ENCODE data around the gene PDE1A. TPM values are rescaled to one million over a fixed set of nuclear protein-coding genes. Genes with fewer than 3 reads are reported as not detected.

The PDE1A gene
- total RNA-seq, 1 experiment from 2014 or later, result 0.11 TPM

- Histone ChIP-seq H3K27me3 (ENCODE audit: insufficient read depth, low read depth) (no peaks in the 10 kb centered on the region), H3K4me3 (no peak overlapping the region), H3K79me2 (ENCODE audit: low read depth) (no peaks in the 10 kb centered on the region), H3K9me2 (ENCODE audit: insufficient read depth) (no peaks in the 10 kb centered on the region), H3K4me1 (replicated peaks; ENCODE audit: insufficient read depth) (no peaks in the 10 kb centered on the region), H3K9me3 (ENCODE audit: insufficient read depth, low read depth) (no peaks in the 10 kb centered on the region), H3F3A (ENCODE audit: insufficient read depth, low read depth) (no peaks in the 10 kb centered on the region), H2AFZ (no peak overlapping the region), H4K20me1 (ENCODE audit: insufficient read depth) (no peaks in the 10 kb centered on the region), H3K36me3 (ENCODE audit: low read depth) (no peaks in the 10 kb centered on the region), H3K27ac (no peak overlapping the region), H3K4me2 (no peak overlapping the region)
- POLR2A ChIA-PET (ENCODE audit: unreplicated experiment), result no interaction called here
- TF ChIP-seq, protein P1, sequence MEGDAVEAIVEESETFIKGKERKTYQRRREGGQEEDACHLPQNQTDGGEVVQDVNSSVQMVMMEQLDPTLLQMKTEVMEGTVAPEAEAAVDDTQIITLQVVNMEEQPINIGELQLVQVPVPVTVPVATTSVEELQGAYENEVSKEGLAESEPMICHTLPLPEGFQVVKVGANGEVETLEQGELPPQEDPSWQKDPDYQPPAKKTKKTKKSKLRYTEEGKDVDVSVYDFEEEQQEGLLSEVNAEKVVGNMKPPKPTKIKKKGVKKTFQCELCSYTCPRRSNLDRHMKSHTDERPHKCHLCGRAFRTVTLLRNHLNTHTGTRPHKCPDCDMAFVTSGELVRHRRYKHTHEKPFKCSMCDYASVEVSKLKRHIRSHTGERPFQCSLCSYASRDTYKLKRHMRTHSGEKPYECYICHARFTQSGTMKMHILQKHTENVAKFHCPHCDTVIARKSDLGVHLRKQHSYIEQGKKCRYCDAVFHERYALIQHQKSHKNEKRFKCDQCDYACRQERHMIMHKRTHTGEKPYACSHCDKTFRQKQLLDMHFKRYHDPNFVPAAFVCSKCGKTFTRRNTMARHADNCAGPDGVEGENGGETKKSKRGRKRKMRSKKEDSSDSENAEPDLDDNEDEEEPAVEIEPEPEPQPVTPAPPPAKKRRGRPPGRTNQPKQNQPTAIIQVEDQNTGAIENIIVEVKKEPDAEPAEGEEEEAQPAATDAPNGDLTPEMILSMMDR (conservative IDR thresholded peaks at IDR 0.05), result no peak
- no peak for TF ChIP-seq EZH2 (IDR thresholded peaks at IDR 0.05; ENCODE audit: low read depth)
- CTCF ChIA-PET, result no interaction called here
- intact Hi-C loops (cut with micrococcal nuclease; ENCODE audit: unreplicated experiment), result loop anchor here (2.0 kb wide), 1 partner anchor 407 kb away; no protein-coding TSS in a partner anchor
- DNase-seq, result no peak
- no TSS peak for BruUV-seq (replicated peaks)
Observed at GRCh38 chr2:182241936-182242335, 184.9 kb downstream of the PDE1A start.

- no peaks in the 10 kb centered on the region for H3K36me3 ChIP-seq (ENCODE audit: low read depth)
- POLR2A ChIA-PET (ENCODE audit: unreplicated experiment), result interaction anchor here (0.6 kb wide), 1 partner anchor 535 kb away, joined by 6 read pairs; no protein-coding TSS in a partner anchor
- intact Hi-C loops (cut with micrococcal nuclease; ENCODE audit: unreplicated experiment), result loop anchor here (2.0 kb wide), 1 partner anchor 408 kb away; no protein-coding TSS in a partner anchor
- H2AFZ ChIP-seq, result no peak overlapping the region
- H3K4me1 ChIP-seq (replicated peaks; ENCODE audit: insufficient read depth), result no peaks in the 10 kb centered on the region
- H4K20me1 ChIP-seq (ENCODE audit: insufficient read depth), result no peaks in the 10 kb centered on the region
- H3K27me3 ChIP-seq (ENCODE audit: insufficient read depth, low read depth), result no peaks in the 10 kb centered on the region
- H3K79me2 ChIP-seq (ENCODE audit: low read depth), result no peaks in the 10 kb centered on the region
- H3K4me2 ChIP-seq, result no peak overlapping the region
- DNase-seq, result peak in 1 of 2 experiments; percentile 7
- H3F3A ChIP-seq (ENCODE audit: insufficient read depth, low read depth), result no peaks in the 10 kb centered on the region
- H3K9me3 ChIP-seq (ENCODE audit: insufficient read depth, low read depth), result no peaks in the 10 kb centered on the region
- H3K9me2 ChIP-seq (ENCODE audit: insufficient read depth), result 0 out of 2 replicates have a peak, but pooled peaks cover under 1% of the 10 kb centered on the region
- H3K27ac ChIP-seq, result no peak overlapping the region
- H3K4me3 ChIP-seq, result no peak overlapping the region
- no peak for TF ChIP-seq EZH2 (IDR thresholded peaks at IDR 0.05; ENCODE audit: low read depth)
- TF ChIP-seq, protein P1 (conservative IDR thresholded peaks at IDR 0.05), result peak; percentile 63
- BruUV-seq (replicated peaks), result no TSS peak
- CTCF ChIA-PET, result interaction anchor here (1.4 kb wide), 1 partner anchor 408 kb away, joined by 6 read pairs; no protein-coding TSS in a partner anchor
Observed at GRCh38 chr2:182240862-182241371, 185.9 kb downstream of the PDE1A start.

DNA sequence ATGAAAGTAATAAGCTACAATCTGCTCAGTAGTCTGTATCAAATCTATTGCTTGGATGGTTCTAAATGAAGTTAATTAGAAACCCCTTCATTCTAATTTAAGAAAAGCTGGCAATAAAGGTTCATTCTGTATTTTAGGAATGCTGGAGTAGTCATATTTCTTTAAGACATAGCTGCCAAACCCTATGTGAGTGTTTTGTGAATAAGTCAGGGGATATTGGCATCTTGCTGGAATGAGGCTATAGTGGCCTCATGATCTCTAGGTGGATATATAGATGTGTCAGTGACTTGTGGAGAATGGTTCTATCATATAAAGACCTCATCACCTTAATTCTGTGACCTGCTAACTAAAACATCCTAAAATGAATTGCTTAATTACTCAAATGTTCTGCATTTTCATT lies 196.3 kb downstream of the PDE1A start:
- no peak overlapping the region for H3K4me2 ChIP-seq
- TF ChIP-seq, protein P1 (conservative IDR thresholded peaks at IDR 0.05), result no peak
- TF ChIP-seq EZH2 (IDR thresholded peaks at IDR 0.05; ENCODE audit: low read depth), result no peak
- H3K9me3 ChIP-seq (ENCODE audit: insufficient read depth, low read depth), result no peaks in the 10 kb centered on the region
- ChIA-PET CTCF (no interaction called here), POLR2A (ENCODE audit: unreplicated experiment) (no interaction called here)
- BruUV-seq (replicated peaks), result no TSS peak
- H2AFZ ChIP-seq, result no peak overlapping the region
- H3K4me1 ChIP-seq (replicated peaks; ENCODE audit: insufficient read depth), result no peaks in the 10 kb centered on the region
- H3K9me2 ChIP-seq (ENCODE audit: insufficient read depth), result peaks cover 3% of the 10 kb centered on the region; the same call in 1 of the 2 replicates
- H3K27me3 ChIP-seq (ENCODE audit: insufficient read depth, low read depth), result no peaks in the 10 kb centered on the region
- intact Hi-C loops (cut with micrococcal nuclease; ENCODE audit: unreplicated experiment), result no loop called here
- no peaks in the 10 kb centered on the region for H3F3A ChIP-seq (ENCODE audit: insufficient read depth, low read depth)
- no peaks in the 10 kb centered on the region for H4K20me1 ChIP-seq (ENCODE audit: insufficient read depth)
- no peak for DNase-seq
- no peaks in the 10 kb centered on the region for H3K79me2 ChIP-seq (ENCODE audit: low read depth)
- no peaks in the 10 kb centered on the region for H3K36me3 ChIP-seq (ENCODE audit: low read depth)
- no peak overlapping the region for H3K4me3 ChIP-seq
- H3K27ac ChIP-seq, result no peak overlapping the region
